GM13977 (cell line): ENCODE measurements around the gene TUT7.

Experiments used
- DNase-seq: peaks from one replicate; pipeline ENCODE4 v3.0.0; 2012; ENCODE audit warnings: low spot score
- CTCF ChIP-seq: IDR thresholded peaks from 2 replicates; pipeline ENCODE4 v1.5.1; 2012; ENCODE audit warnings: mild to moderate bottlenecking, control low read depth; ENCODE audit not compliant: insufficient read depth; ENCODE audit errors: extremely low read depth, missing control alignments
- in situ Hi-C: fragments of 300-500 bp; cut with MboI; formaldehyde crosslinking; loops from one replicate; pipeline ENCODE4 v1.12.0; 2022; ENCODE audit warnings: low sequenced_read_pairs, low pct_unique_long_range_greater_than_20kb, mixed read lengths, inconsistent platforms; ENCODE audit not compliant: unreplicated experiment

TUT7 gene

GRCh38 chr9:86349271-86349670, 4.9 kb downstream of the TUT7 start:
- TF ChIP-seq CTCF = no peak
- DNase-seq = no peak
- in situ Hi-C loops = no loop called here

- TF ChIP-seq CTCF = no peak
- no peak for DNase-seq
- in situ Hi-C loops = no loop called here
These were observed 6.2 kb downstream of the TUT7 start for GRCh38 chr9:86347991-86348390.

- no peak for TF ChIP-seq CTCF
- no peak for DNase-seq
- in situ Hi-C loops = no loop called here
These were observed 9.4 kb downstream of the TUT7 start for GRCh38 chr9:86344818-86345217.

- in situ Hi-C loops = no loop called here
- DNase-seq = no peak
- no peak for TF ChIP-seq CTCF
These were observed 11.9 kb downstream of the TUT7 start for GRCh38 chr9:86342269-86342668.

- DNase-seq = no peak
- in situ Hi-C loops = no loop called here
These were observed 13.2 kb downstream of the TUT7 start for GRCh38 chr9:86341007-86341491.

GRCh38 chr9:86340356-86341006, 13.7 kb downstream of the TUT7 start:
- in situ Hi-C loops = no loop called here
- TF ChIP-seq CTCF = no peak
- DNase-seq = no peak

More at GRCh38 chr9:86341007-86341491, 13.2 kb downstream of the TUT7 start:
- no peak for TF ChIP-seq CTCF
